ENCODE measurements around the gene SKIC2.

The SKIC2 gene

GRCh38 chr6:31954511-31954910, 4.5 kb upstream of the SKIC2 start:
- no peak for DNase-seq (ENCODE audit: extremely low read depth, low read depth)
- no peak for TF ChIP-seq CTCF (IDR thresholded peaks at IDR 0.05; ENCODE audit: low read depth, low read length)

GRCh38 chr6:31956796-31957195, 2.2 kb upstream of the SKIC2 start:
- no peak for TF ChIP-seq CTCF (IDR thresholded peaks at IDR 0.05; ENCODE audit: low read depth, low read length)
- DNase-seq (ENCODE audit: extremely low read depth, low read depth): no peak

GRCh38 chr6:31958412-31958740, 599 bp upstream of the SKIC2 start:
- DNase-seq (ENCODE audit: extremely low read depth, low read depth): no peak
- TF ChIP-seq CTCF (IDR thresholded peaks at IDR 0.05; ENCODE audit: low read depth, low read length): no peak

- no peak for TF ChIP-seq CTCF (IDR thresholded peaks at IDR 0.05; ENCODE audit: low read depth, low read length)
- DNase-seq (ENCODE audit: extremely low read depth, low read depth): no peak
Observed at GRCh38 chr6:31961616-31962015, 2.6 kb downstream of the SKIC2 start.

GRCh38 chr6:31963921-31964320, 4.9 kb downstream of the SKIC2 start:
- TF ChIP-seq CTCF (IDR thresholded peaks at IDR 0.05; ENCODE audit: low read depth, low read length): no peak
- no peak for DNase-seq (ENCODE audit: extremely low read depth, low read depth)

- no peak for DNase-seq (ENCODE audit: extremely low read depth, low read depth)
- no peak for TF ChIP-seq CTCF (IDR thresholded peaks at IDR 0.05; ENCODE audit: low read depth, low read length)
Observed at GRCh38 chr6:31965700-31966099, 6.7 kb downstream of the SKIC2 start.

- TF ChIP-seq CTCF (IDR thresholded peaks at IDR 0.05; ENCODE audit: low read depth, low read length): no peak
- no peak for DNase-seq (ENCODE audit: extremely low read depth, low read depth)
Observed at GRCh38 chr6:31966506-31966905, 7.5 kb downstream of the SKIC2 start.
